Measurements from ENCODE around the gene LAMA2. TPM values are rescaled to one million over a fixed set of nuclear protein-coding genes. Genes with fewer than 3 reads are reported as not detected.

Gene LAMA2
- total RNA-seq, 1 experiment from 2014 or later, result 4.2 TPM

DNA sequence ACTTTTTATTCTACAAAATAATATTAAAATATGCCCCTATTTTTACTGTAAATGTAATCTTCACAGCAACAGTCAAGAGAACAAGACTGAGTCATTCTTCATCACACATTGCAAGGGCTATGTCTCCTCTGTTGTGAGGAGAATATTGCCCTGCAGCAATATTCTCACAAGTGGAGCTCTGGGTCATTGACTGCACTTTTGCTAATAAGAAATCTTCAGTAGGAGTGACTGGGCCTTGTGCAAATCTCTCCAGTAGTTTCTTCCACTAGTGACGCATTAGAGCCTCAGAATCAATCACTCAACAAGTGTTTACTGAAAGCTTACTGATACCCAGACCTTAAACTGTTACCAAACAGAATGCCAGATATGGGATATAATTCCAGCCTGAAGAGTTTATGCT lies 49.1 kb downstream of the LAMA2 start:
- no peak overlapping the region for H2AK5ac ChIP-seq (ENCODE audit: insufficient read length, low read length)
- H3T11ph ChIP-seq (ENCODE audit: low read length), result no peak overlapping the region
- H2BK12ac ChIP-seq (ENCODE audit: insufficient read length, low read depth, low read length), result no peak overlapping the region
- H3K23ac ChIP-seq (ENCODE audit: insufficient read length, low read depth, low read length), result no peak overlapping the region
- WGBS (ENCODE audit: extremely low coverage, insufficient read length, low lambda C conversion rate), result no CpG with 5 or more reads among the region's 1 CpG
- H3K27ac ChIP-seq (ENCODE audit: insufficient read length, low read depth, low read length), result no peak overlapping the region
- no peak overlapping the region for H3K14ac ChIP-seq (ENCODE audit: insufficient read depth, low read length)
- no peak overlapping the region for H3K18ac ChIP-seq (ENCODE audit: insufficient read length, low read depth, low read length)
- H2BK20ac ChIP-seq (ENCODE audit: low read depth, low read length, poor library complexity, severe bottlenecking), result no peak overlapping the region
- H3K79me1 ChIP-seq (ENCODE audit: insufficient read depth, low read depth, low read length, poor library complexity, severe bottlenecking), result no peaks in the 10 kb centered on the region
- no peak overlapping the region for H2BK5ac ChIP-seq (ENCODE audit: insufficient read length, low read length)
- no peaks in the 10 kb centered on the region for H3K79me2 ChIP-seq (ENCODE audit: insufficient read depth, low read length)
- Mint-ChIP-seq H3K36me3 (ENCODE audit: insufficient read depth in 1 of 3, low read depth in 3 of 3) (no peaks in the 10 kb centered on the region), H3K27me3 (ENCODE audit: low read depth) (no peaks in the 10 kb centered on the region), H3K27ac (no peak overlapping the region), H3K4me1 (no peaks in the 10 kb centered on the region), H3K9me3 (no peaks in the 10 kb centered on the region), H3K4me3 (no peak overlapping the region)
- H3K4me2 ChIP-seq (ENCODE audit: insufficient read depth, insufficient read length, low read length), result no peak overlapping the region
- H3K23me2 ChIP-seq (ENCODE audit: insufficient read length, low read depth, low read length, poor library complexity, severe bottlenecking), result no peaks in the 10 kb centered on the region
- H4K5ac ChIP-seq (ENCODE audit: insufficient read length, low read depth, low read length), result no peak overlapping the region
- no peak overlapping the region for H4K91ac ChIP-seq (ENCODE audit: insufficient read length, low read depth, low read length)
- no peak overlapping the region for H2BK120ac ChIP-seq (ENCODE audit: low read depth, low read length, poor library complexity, severe bottlenecking)
- H3K9me3 ChIP-seq (ENCODE audit: control insufficient read depth, low read depth, low read length), result no peaks in the 10 kb centered on the region
- H2AFZ ChIP-seq (ENCODE audit: low read length), result no peak overlapping the region
- H3K4ac ChIP-seq (ENCODE audit: low read depth, low read length), result no peak overlapping the region
- DNase-seq, result no peak
- TF ChIP-seq, protein P1, sequence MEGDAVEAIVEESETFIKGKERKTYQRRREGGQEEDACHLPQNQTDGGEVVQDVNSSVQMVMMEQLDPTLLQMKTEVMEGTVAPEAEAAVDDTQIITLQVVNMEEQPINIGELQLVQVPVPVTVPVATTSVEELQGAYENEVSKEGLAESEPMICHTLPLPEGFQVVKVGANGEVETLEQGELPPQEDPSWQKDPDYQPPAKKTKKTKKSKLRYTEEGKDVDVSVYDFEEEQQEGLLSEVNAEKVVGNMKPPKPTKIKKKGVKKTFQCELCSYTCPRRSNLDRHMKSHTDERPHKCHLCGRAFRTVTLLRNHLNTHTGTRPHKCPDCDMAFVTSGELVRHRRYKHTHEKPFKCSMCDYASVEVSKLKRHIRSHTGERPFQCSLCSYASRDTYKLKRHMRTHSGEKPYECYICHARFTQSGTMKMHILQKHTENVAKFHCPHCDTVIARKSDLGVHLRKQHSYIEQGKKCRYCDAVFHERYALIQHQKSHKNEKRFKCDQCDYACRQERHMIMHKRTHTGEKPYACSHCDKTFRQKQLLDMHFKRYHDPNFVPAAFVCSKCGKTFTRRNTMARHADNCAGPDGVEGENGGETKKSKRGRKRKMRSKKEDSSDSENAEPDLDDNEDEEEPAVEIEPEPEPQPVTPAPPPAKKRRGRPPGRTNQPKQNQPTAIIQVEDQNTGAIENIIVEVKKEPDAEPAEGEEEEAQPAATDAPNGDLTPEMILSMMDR (conservative IDR thresholded peaks at IDR 0.05), result no peak
- H3K4me1 ChIP-seq (ENCODE audit: insufficient read depth, low read length), result no peaks in the 10 kb centered on the region
- no peak overlapping the region for H2BK15ac ChIP-seq (ENCODE audit: low read depth, low read length)
- H3K27me3 ChIP-seq (ENCODE audit: insufficient read depth, low read length), result no peaks in the 10 kb centered on the region
- H3K9ac ChIP-seq (ENCODE audit: extremely low read depth, insufficient read length, low read length), result no peak overlapping the region
- no peak overlapping the region for H4K8ac ChIP-seq (replicated peaks; ENCODE audit: insufficient read length, low read depth, low read length)
- H4K20me1 ChIP-seq (ENCODE audit: control insufficient read depth, insufficient read depth, insufficient read length), result no peaks in the 10 kb centered on the region
- no peak overlapping the region for H3K56ac ChIP-seq (ENCODE audit: insufficient read length, low read depth, low read length)
